ENCODE data around the gene CKLF. TPM values are rescaled to one million over a fixed set of nuclear protein-coding genes. Genes with fewer than 3 reads are reported as not detected.
"Not testable (repeated sequence)": the region's sequence is repeated elsewhere in the genome, so short reads cannot be mapped to it uniquely, and the experiment has no call there.

Gene CKLF
- total RNA-seq, 1 donor from 2014 or later, result 102 TPM

DNA sequence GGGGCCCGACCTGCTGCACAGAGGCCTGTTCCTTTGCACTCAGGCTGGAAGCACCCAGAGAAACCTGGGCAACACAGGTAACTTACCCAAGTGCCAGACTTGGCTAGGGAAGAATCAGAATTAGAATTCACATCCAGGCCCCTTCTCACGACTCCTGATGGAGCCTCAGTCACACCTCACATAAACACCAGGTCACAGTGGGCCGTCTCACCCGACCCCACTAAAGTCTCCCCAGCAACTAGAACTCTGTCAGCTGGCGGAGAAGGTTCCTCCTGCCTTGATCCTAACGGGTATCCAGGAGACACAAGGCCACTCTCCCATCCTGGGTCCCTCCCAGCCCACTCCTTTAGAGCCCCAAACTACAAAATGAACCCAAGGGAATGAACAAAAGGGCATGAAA is 8.8 kb upstream of the CKLF start:
- DNase-seq, result no peak

GRCh38 chr16:66544016-66544757 is 8.2 kb upstream of the CKLF start:
- no peak for DNase-seq

DNA sequence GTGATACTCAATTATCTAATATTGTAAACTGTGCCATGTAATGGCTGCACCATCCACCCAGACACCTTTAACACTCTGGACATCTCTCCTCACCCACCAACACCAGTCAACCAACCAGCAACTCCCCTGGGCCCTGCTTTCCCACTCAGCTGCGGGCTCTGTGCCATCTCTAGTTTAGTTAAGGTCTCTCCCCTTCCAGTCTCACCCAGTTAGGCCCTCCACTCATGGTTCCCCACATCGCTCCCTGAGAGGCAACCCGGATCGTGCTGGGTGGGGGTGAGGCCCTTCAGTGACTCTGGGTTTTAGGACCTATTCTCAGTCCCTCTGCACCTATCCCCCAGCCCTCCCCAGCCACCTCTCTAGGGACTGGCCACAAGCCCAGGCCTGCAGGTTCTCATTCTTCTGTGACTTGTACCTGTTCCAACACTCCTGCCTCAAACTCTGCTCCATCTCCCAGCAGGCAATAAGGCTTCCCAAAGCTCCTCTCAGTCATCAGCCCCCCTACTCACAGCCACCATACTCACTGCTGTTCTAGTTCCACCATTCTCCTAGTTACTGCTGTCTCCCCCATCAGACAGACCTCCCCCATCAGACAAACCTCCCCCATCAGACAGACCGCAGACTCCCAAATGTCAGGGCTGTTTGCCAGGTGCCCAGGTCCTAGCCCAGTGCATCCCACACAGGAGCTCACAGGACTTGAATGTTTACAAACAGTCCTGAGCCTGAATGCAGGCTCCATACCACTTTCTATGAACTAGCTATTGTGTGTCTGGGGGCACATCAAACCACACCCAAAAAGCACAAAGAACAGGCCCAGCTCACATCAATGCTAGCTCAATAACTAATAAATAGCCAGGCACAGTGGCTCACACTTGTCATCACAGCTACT is 5.0 kb upstream of the CKLF start:
- DNase-seq, result no peak

DNA sequence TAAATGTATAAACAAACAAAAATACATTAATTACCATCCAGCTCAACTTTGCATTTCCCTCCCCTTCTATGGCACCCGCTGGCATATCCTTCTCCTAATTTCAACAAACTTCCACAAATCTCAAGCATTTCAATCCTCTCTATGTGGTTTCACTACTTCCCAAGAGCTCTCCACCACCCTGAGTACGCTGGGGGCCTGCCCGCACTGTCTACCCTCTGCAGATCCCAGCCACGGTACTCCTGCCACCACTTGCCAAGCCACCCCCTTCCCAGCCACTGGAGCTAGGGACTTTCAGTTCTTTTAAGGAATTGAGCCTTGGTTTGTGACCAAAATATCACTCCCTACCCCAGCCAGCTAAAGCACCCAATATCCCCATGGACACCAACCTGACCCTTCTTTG is 4.3 kb upstream of the CKLF start:
- DNase-seq, result no peak

DNA sequence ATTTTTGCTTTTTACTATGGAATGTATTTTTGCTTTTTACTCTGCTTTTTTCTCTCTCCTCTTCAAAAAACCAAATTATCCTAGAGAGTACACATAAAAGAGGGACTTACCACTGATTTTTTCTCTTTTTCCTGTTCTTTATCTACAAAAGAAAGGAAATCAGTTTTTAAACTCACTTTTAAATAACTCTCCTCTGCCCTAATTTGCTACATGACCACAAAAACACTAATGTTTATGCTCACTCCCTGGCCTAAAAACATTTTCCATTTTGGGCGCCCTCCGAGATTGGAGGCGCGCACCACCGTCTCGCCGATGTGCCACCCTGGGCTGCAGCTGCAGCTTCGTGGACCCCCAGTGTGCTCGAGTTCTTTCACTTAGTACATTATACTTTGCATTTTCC is 3.5 kb upstream of the CKLF start:
- DNase-seq, result no peak

DNA sequence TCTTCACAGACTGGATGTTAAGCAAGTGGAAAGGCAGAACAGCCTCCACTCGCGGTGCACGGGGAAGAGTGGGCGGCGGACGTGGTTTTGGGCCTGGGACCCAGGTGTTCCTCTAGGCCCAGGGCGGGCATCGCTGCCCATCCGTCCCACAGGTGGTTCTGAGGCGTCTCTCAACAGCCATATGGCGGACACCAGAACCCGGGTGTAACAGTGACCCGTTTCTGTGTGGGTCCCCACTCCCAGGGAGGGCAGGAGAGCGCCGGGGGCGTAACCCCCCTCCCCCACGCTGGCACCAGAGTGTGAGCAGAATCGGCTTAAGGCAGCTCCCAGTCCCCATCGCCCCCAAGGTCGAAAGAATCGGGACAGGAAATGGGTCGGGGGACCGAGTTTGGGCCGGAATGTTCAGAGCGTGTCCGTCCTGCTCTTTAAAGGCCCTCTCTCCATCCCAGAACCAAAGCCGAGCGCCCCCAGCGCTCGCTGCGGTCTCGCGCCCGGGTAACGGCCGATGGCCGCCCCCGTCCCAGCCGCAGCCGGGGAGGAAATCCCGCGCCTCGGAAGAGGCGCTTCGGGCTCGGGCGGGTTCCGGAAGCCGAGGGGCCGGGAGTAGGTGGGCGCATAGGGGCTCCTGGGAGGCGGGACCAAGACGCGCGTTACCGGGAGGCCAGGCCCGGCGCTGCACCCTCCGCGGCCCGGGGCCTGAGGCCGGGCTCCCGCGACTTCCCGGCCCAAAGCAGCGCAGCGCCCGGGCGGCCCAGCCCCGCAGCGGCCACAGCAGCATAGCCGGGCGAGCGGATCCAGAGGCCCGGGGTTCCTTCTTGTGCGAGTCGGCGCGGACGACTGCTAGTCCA is 2.9 kb upstream of the CKLF start, which contains the start of gene TK2:
TSS of gene TK2 (minus strand) at position 839 of the 848 bp plus-strand sequence. CDS start at position 778, 61 bp downstream.
- DNase-seq, result peak; percentile 71

GRCh38 chr16:66551348-66551759 is 1.0 kb upstream of the CKLF start:
- DNase-seq, result peak; percentile 40

- no peak for DNase-seq
Observed at GRCh38 chr16:66551788-66552285, 539 bp upstream of the CKLF start.

- DNase-seq, result peak; percentile 40
Observed at GRCh38 chr16:66553223-66553622, 847 bp downstream of the CKLF start.

DNA sequence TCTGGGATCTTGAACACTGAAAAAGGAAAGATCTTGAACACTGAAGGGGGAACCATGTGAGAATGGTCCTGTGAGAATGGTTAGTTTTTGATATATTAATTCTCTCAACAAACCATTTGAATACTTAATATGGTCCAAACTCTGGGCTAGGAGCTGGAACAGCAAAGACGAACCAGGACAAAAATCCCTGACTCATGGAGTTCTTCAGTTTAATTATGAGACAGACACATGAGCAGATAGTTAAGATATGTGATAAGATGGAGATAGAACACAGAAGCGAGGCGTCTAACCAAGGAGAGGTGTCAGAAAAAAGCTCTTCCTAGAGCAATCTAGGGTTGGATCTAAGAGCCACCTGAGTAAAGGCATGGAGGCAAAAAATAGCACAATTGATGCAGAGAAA is 1.6 kb downstream of the CKLF start:
- no peak for DNase-seq

DNA sequence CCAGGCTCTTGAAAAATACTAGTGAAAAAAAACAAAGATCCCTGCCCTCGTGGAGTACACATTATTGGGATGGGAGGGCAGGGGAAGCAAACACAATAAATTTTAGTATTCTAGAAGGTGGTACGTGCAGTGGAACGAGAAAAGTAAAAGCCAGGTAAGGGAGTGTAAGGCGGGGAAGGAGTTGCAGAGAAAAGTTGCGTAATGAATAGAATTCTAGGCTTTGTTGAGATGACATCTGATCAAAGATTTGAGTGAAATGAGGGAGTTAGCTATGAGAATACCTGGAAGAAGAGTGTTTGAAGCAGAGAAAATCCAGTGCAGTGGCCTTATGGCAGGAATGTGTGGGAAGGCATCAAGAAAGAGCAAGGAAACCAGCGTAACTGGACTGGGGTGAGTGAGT is 2.1 kb downstream of the CKLF start:
- DNase-seq, result no peak

GRCh38 chr16:66560107-66560506 is 7.7 kb downstream of the CKLF start:
- DNase-seq, result no peak

DNA sequence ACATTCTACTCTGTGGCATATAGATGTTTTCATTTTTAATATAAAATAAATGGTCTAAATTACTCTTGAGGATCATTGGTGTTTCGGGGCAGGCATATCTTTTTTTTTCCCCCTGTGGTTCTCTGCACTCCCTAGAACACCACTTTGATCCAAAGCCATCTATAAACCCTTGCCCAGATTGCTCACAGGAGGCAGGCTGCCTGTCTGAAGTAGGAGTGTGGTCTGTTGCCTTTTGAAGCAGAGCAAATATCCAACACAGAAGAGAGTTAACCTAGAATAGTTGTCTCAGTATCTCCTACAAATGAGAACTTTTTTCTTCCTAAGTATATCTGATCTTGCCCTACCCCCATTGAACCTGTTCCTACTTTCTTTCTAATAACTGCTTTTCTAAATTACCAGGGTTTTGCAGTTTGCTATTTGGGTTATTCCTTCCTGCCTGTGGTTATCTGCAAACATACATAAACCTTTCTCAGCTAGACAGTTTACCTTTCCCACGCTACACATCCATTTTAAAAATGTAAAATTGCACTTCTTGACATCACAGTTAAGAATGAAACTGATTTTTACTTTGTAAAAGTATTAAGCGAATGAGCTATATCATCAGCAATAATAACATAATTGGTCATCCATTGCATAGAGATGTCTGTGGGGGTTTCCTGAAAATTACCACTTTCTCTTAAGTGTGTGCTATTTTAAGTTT is 9.2 kb downstream of the CKLF start:
- DNase-seq, result no peak

DNA sequence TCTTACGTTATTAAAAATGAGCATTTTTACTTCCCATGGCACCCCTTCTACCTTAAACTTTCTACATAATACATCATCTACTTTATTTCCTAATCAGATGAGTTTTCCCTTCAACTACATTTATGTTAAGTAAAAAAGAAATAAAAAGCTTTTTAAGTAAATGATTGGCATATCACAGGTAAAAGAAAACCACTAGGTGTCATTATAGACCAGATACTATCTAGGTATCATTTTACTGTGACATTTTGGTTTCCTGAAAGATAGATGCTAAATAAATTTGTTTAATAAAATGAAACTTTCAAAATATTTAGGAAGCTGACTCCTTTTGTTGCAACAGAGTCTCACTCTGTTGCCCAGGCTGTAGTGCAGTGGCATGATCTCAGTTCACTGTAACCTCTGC is 10.0 kb downstream of the CKLF start:
- DNase-seq, result no peak

DNA sequence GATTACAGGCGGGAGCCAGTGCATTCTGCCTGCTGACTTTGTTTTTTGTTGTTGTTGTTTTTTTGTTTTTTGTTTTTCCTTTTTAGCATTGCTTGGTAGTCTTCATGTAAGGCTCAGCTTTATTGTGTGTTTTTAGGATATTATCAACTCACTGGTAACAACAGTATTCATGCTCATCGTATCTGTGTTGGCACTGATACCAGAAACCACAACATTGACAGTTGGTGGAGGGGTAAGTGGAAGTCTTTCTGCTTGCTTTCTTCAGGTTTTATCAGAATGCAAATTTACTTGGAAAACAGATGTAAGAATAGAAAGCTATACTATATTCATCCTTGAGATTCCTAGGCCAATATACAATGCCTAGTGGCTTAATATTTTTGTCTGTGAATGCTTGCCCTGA is 10.6 kb downstream of the CKLF start:
- DNase-seq, result no peak

GRCh38 chr16:66563574-66564334 is 11.4 kb downstream of the CKLF start:
- no peak for DNase-seq

GRCh38 chr16:66566051-66566901 is 13.9 kb downstream of the CKLF start, which contains the start of gene CMTM1:
Gene CMTM1, plus strand, starts transcription at chr16:66566439. Its CDS starts 75 bp downstream, at chr16:66566514.
- no peak for DNase-seq

DNA sequence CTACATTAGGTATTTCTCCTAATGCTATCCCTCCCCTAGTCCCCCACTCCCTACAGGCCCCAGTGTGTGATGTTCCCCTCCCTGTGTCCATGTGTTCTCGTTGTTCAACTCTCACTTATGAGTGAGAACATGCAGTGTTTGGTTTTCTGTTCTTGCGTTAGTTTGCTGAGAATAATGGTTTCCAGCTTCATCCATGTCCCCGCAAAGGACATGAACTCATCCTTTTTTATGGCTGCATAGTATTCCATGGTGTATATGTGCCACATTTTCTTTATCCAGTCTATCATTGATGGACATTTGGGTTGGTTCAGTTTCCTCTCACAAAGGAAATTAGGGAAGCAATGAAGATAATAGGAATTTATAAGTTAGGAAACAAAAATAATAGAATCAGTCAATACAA is 14.9 kb downstream of the CKLF start:
- not testable (repeated sequence) for DNase-seq

DNA sequence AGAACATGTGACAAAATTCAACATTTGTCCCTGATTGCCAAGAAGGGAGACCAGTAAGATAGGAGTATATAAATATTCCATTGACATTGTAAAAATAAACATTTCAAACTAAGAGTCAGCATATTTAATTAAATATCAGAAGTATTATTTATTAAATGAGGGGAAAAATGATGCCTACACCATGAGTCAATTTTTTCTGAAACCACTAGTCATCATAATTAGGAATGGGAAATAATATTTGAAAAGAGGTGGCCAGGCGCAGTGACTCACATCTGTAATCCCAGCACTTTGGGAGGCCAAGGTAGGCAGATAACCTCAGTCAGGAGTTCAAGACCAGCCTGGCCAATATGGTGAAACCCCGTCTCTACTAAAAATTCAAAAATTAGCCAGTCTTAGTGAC is 16.0 kb downstream of the CKLF start:
- DNase-seq, result no peak

GRCh38 chr16:66569131-66569530 is 16.8 kb downstream of the CKLF start:
- DNase-seq, result no peak

Measured in dermis blood vessel endothelial cell (primary cell).